ENCODE measurements around the gene JAKMIP1.

Gene JAKMIP1

GRCh38 chr4:6055436-6055835 lies 144.9 kb downstream of the JAKMIP1 start:
- DNase-seq: no peak

- DNase-seq: no peak
Measured at GRCh38 chr4:6055030-6055429, 145.3 kb downstream of the JAKMIP1 start.

- DNase-seq: no peak
Measured at GRCh38 chr4:6054162-6054922, 146.0 kb downstream of the JAKMIP1 start.

- DNase-seq: no peak
Measured at GRCh38 chr4:6052679-6053078, 147.7 kb downstream of the JAKMIP1 start.

- no peak for DNase-seq
Measured at GRCh38 chr4:6050551-6050950, 149.8 kb downstream of the JAKMIP1 start.

- no peak for DNase-seq
Measured at GRCh38 chr4:6049985-6050384, 150.4 kb downstream of the JAKMIP1 start.

- DNase-seq: no peak
Measured at GRCh38 chr4:6049278-6049677, 151.1 kb downstream of the JAKMIP1 start.

- no peak for DNase-seq
Measured at GRCh38 chr4:6048537-6048936, 151.8 kb downstream of the JAKMIP1 start.

- no peak for DNase-seq
Measured at GRCh38 chr4:6047130-6047673, 153.1 kb downstream of the JAKMIP1 start.

GRCh38 chr4:6046526-6047129 lies 153.7 kb downstream of the JAKMIP1 start:
- no peak for DNase-seq

- no peak for DNase-seq
Measured at GRCh38 chr4:6044805-6045204, 155.5 kb downstream of the JAKMIP1 start.

GRCh38 chr4:6044276-6044675 lies 156.1 kb downstream of the JAKMIP1 start:
- DNase-seq: no peak

- no peak for DNase-seq
Measured at GRCh38 chr4:6043843-6044242, 156.5 kb downstream of the JAKMIP1 start.

- DNase-seq: no peak
Measured at GRCh38 chr4:6043188-6043587, 157.2 kb downstream of the JAKMIP1 start.

GRCh38 chr4:6042293-6043063 lies 157.9 kb downstream of the JAKMIP1 start:
- DNase-seq: no peak

GRCh38 chr4:6041800-6042199 lies 158.5 kb downstream of the JAKMIP1 start:
- no peak for DNase-seq

- DNase-seq: no peak
Measured at GRCh38 chr4:6038711-6039110, 161.6 kb downstream of the JAKMIP1 start.

- DNase-seq: no peak
Measured at GRCh38 chr4:6035786-6036185, 164.6 kb downstream of the JAKMIP1 start.

- no peak for DNase-seq
Measured at GRCh38 chr4:6033381-6033780, 167.0 kb downstream of the JAKMIP1 start.

GRCh38 chr4:6032249-6033244 lies 167.8 kb downstream of the JAKMIP1 start:
- no peak for DNase-seq

GRCh38 chr4:6031846-6032245 lies 168.5 kb downstream of the JAKMIP1 start:
- DNase-seq: no peak

- no peak for DNase-seq
Measured at GRCh38 chr4:6030679-6031078, 169.7 kb downstream of the JAKMIP1 start.

Data from CD4-positive, alpha-beta T cell treated with Interleukin-4 for 4 hours (primary cell).